HepG2 (cell line): ENCODE data around the gene PRDM10. TPM values are rescaled to one million over a fixed set of nuclear protein-coding genes. Genes with fewer than 3 reads are reported as not detected.
A peak's percentile ranks its signal among the peaks of the same experiment; 100 is the strongest.

Experiments used
- ATF7-NPFF ChIP-seq: sonication (generic); formaldehyde crosslinking; IDR thresholded peaks from 2 replicates; pipeline ENCODE4 v1.8.1; 2023; ENCODE audit warnings: mild to moderate bottlenecking, low read depth, missing genetic modification reagents, moderate library complexity
- ATM ChIP-seq: fragments of 450-650 bp; IDR thresholded peaks from 2 replicates; pipeline ENCODE4 v1.7.1; 2017; ENCODE audit warnings: mild to moderate bottlenecking, borderline replicate concordance
- BHLHE40 ChIP-seq: IDR thresholded peaks from 2 replicates; pipeline ENCODE4 v1.6.1; 2011; ENCODE audit warnings: low read length, improper control_type of control experiment
- CENPBD1 ChIP-seq: sonication (generic); formaldehyde crosslinking; IDR thresholded peaks from 2 replicates; pipeline ENCODE4 v1.8.0; 2022; ENCODE audit warnings: missing genetic modification reagents, low read depth, mild to moderate bottlenecking, borderline replicate concordance
- CTCF ChIP-seq: sonication (generic); formaldehyde crosslinking; IDR thresholded peaks from 2 replicates; pipeline ENCODE4 v1.5.0; 2020; ENCODE audit warnings: mild to moderate bottlenecking, missing genetic modification reagents, moderate library complexity
- DNMT3B ChIP-seq: conservative IDR thresholded peaks from 2 replicates; pipeline ENCODE4 v1.6.1; 2016; ENCODE audit warnings: missing biosample characterization, control low read depth
- EHMT2 ChIP-seq: fragments of 200-600 bp; sonication (generic); IDR thresholded peaks from 2 replicates; pipeline ENCODE4 v1.7.0; 2017; ENCODE audit warnings: antibody characterized with exemption, low read depth, low read length, borderline replicate concordance
- HOXA5 ChIP-seq: sonication (generic); formaldehyde crosslinking; IDR thresholded peaks from 2 replicates; pipeline ENCODE4 v1.4.0; 2020; ENCODE audit warnings: missing genetic modification reagents
- IKZF1 ChIP-seq: fragments of 450-650 bp; IDR thresholded peaks from 2 replicates; pipeline ENCODE4 v1.7.1; 2016
- KDM5B ChIP-seq: sonication (generic); formaldehyde crosslinking; IDR thresholded peaks from 2 replicates; pipeline ENCODE4 v1.4.0; 2020; ENCODE audit warnings: missing genetic modification reagents, mild to moderate bottlenecking, borderline replicate concordance
- LBX2 ChIP-seq: sonication (generic); formaldehyde crosslinking; IDR thresholded peaks from 2 replicates; pipeline ENCODE4 v1.5.0; 2020; ENCODE audit warnings: missing genetic modification reagents, mild to moderate bottlenecking, borderline replicate concordance
- MED8 ChIP-seq: sonication (generic); formaldehyde crosslinking; IDR thresholded peaks from 2 replicates; pipeline ENCODE4 v1.8.1; 2023; ENCODE audit warnings: mild to moderate bottlenecking, missing genetic modification reagents; ENCODE audit not compliant: insufficient replicate concordance
- MIER2 ChIP-seq: IDR thresholded peaks from 2 replicates; pipeline ENCODE4 v1.6.1; 2016; ENCODE audit warnings: missing biosample characterization, missing genetic modification reagents
- MZF1 ChIP-seq: sonication (generic); formaldehyde crosslinking; IDR thresholded peaks from 2 replicates; pipeline ENCODE4 v1.8.1; 2023; ENCODE audit warnings: mild to moderate bottlenecking, missing genetic modification reagents, borderline replicate concordance
- NFE2L1 ChIP-seq: sonication (generic); formaldehyde crosslinking; IDR thresholded peaks from 2 replicates; pipeline ENCODE4 v1.4.0; 2020; ENCODE audit warnings: missing genetic modification reagents, mild to moderate bottlenecking, borderline replicate concordance
- NKX3-1 ChIP-seq: sonication (generic); formaldehyde crosslinking; IDR thresholded peaks from 2 replicates; pipeline ENCODE4 v1.5.0; 2020; ENCODE audit warnings: missing genetic modification reagents
- PITX1 ChIP-seq: sonication (generic); formaldehyde crosslinking; IDR thresholded peaks from 2 replicates; pipeline ENCODE4 v1.5.1; 2020; ENCODE audit warnings: mild to moderate bottlenecking, missing genetic modification reagents
- TAF1 ChIP-seq: sonication (generic); formaldehyde crosslinking; IDR thresholded peaks from 2 replicates; pipeline ENCODE4 v1.4.0; 2020; ENCODE audit warnings: missing genetic modification reagents
- TBL1XR1 ChIP-seq: fragments of 150-350 bp; IDR thresholded peaks from 2 replicates; pipeline ENCODE4 v1.6.1; 2014; ENCODE audit warnings: borderline replicate concordance, low read length; ENCODE audit not compliant: partially characterized antibody
- TBX3 ChIP-seq: fragments of 450-650 bp; IDR thresholded peaks from 2 replicates; pipeline ENCODE4 v1.6.1; 2017; ENCODE audit warnings: antibody characterized with exemption, mild to moderate bottlenecking, inconsistent platforms, borderline replicate concordance
- ZNF256 ChIP-seq: sonication (generic); formaldehyde crosslinking; conservative IDR thresholded peaks from 2 replicates; pipeline ENCODE4 v1.4.0; 2020; ENCODE audit warnings: missing genetic modification reagents
- ZNF263 ChIP-seq: sonication (generic); formaldehyde crosslinking; IDR thresholded peaks from 2 replicates; pipeline ENCODE4 v1.4.0; 2020; ENCODE audit warnings: missing genetic modification reagents
- ZNF264 ChIP-seq: sonication (generic); formaldehyde crosslinking; IDR thresholded peaks from 2 replicates; pipeline ENCODE4 v1.4.0; 2020; ENCODE audit warnings: missing genetic modification reagents
- ZNF431 ChIP-seq: sonication (generic); formaldehyde crosslinking; IDR thresholded peaks from 2 replicates; pipeline ENCODE4 v1.9.0; 2022; ENCODE audit warnings: missing genetic modification reagents, low read depth, mild to moderate bottlenecking, borderline replicate concordance
- ZNF512 ChIP-seq: sonication (generic); formaldehyde crosslinking; IDR thresholded peaks from 2 replicates; pipeline ENCODE4 v1.4.0; 2020; ENCODE audit warnings: mild to moderate bottlenecking, missing genetic modification reagents
- ZNF589 ChIP-seq: sonication (generic); formaldehyde crosslinking; conservative IDR thresholded peaks from 2 replicates; pipeline ENCODE4 v1.8.0; 2022; ENCODE audit warnings: mild to moderate bottlenecking, moderate library complexity, missing genetic modification reagents
- ZNF674 ChIP-seq: sonication (generic); formaldehyde crosslinking; IDR thresholded peaks from 2 replicates; pipeline ENCODE4 v1.5.0; 2020; ENCODE audit warnings: low read depth, mild to moderate bottlenecking, missing genetic modification reagents
- ZNF766 ChIP-seq: sonication (generic); formaldehyde crosslinking; IDR thresholded peaks from 2 replicates; pipeline ENCODE4 v1.5.0; 2020; ENCODE audit warnings: missing genetic modification reagents, borderline replicate concordance
- polyA plus RNA-seq, 8 experiments: library from polyadenylated mRNA; depleted of rRNA in 3 of 8; stranded (reverse) in 7 of 8; unstranded in 1 of 8; fragments of >200 nt; fragmentation: Illumina TruSeq in 4 of 8; extraction: Trizol in 4 of 8; gene quantifications; 2 replicates each; pipeline versions ENCODE4 v1.2.1 to v1.2.3, GENCODE V29; 2011 to 2016; ENCODE audit warnings: low read depth in 4 of 8, missing spikeins in 1 of 8, mixed read lengths in 1 of 8; ENCODE audit not compliant: insufficient read depth in 1 of 8
- total RNA-seq, 5 experiments: library from RNA; depleted of rRNA; stranded (reverse); fragments of >200 nt; fragmentation: Illumina TruSeq; extraction: Trizol; gene quantifications; 2 replicates each; pipeline ENCODE4 v1.2.3, GENCODE V29; 2016; ENCODE audit warnings: low read depth in 1 of 5
- TF ChIP-seq, protein P1 (sequence below): sonication (generic); formaldehyde crosslinking; IDR thresholded peaks from 2 replicates; pipeline ENCODE4 v1.4.0; 2020; ENCODE audit warnings: mild to moderate bottlenecking, missing genetic modification reagents

The PRDM10 gene
- total and polyA plus RNA-seq, 2 of the 13 experiments (the other 11 are each of a cell fraction or from before 2014, with no cell fraction given) = 5.7 to 5.8 TPM

DNA sequence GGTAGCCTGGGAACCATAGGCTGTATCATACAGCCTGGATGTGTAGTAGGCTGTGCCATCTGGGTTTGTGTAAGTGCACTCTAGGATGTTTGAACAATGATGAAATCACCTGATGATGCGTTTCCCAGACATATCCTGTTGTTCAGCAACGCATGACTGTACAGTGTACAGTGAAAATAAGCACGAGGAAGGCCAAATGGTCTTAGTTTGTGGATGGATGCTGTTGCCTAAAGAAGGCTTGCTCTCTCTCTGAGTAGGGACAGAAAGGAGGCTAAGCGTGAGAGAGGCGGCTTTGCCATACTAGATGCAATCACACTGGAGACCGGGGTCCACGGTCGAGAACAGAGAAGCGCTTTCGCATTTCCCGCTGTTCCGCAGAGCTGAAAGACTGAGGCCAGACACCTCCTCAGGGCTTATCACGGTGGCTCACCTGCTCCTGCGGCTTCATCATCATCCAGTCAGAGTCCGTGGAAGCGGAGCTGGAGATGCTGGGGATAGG lies 39.5 kb upstream of the PRDM10 start (continued):
- no peak for TF ChIP-seq CTCF (CRISPR knock-in tag)
- no peak for TF ChIP-seq MZF1 (CRISPR knock-in tag)
- no peak for TF ChIP-seq NKX3-1
- TF ChIP-seq ZNF256 (CRISPR knock-in tag) = no peak
- TF ChIP-seq EHMT2 = no peak
- no peak for TF ChIP-seq HOXA5 (CRISPR knock-in tag)
- no peak for TF ChIP-seq KDM5B (CRISPR knock-in tag)
- no peak for TF ChIP-seq TBX3
- peak; percentile 94; the same call in 1 of the 2 replicates for TF ChIP-seq ZNF264
- TF ChIP-seq BHLHE40 = peak; percentile 40; the same call in 1 of the 2 replicates
- TF ChIP-seq LBX2 (CRISPR knock-in tag) = no peak
- peak; percentile 30 for TF ChIP-seq TBL1XR1
- TF ChIP-seq ATF7-NPFF (CRISPR knock-in tag) = no peak
- no peak for TF ChIP-seq TAF1 (CRISPR knock-in tag)
- no peak for TF ChIP-seq ZNF589 (CRISPR knock-in tag)
- TF ChIP-seq ZNF674 (CRISPR knock-in tag) = no peak
- TF ChIP-seq IKZF1 = no peak
- TF ChIP-seq MED8 (CRISPR knock-in tag) = no peak
- no peak for TF ChIP-seq ATM
- no peak for TF ChIP-seq ZNF766 (CRISPR knock-in tag)
- no peak for TF ChIP-seq NFE2L1 (CRISPR knock-in tag)
- TF ChIP-seq CENPBD1 (CRISPR knock-in tag) = no peak
- TF ChIP-seq ZNF263 (CRISPR knock-in tag) = no peak
- no peak for TF ChIP-seq MIER2 (CRISPR knock-in tag)
- TF ChIP-seq ZNF512 = no peak
- TF ChIP-seq ZNF431 (CRISPR knock-in tag) = no peak
- no peak for TF ChIP-seq DNMT3B
- TF ChIP-seq, protein P1, sequence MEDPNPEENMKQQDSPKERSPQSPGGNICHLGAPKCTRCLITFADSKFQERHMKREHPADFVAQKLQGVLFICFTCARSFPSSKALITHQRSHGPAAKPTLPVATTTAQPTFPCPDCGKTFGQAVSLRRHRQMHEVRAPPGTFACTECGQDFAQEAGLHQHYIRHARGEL (CRISPR knock-in tag) = no peak
- no peak for TF ChIP-seq PITX1 (CRISPR knock-in tag)
